Endothelial cell of umbilical vein (primary cell): Measurements from ENCODE around the gene ETF1. TPM values are rescaled to one million over a fixed set of nuclear protein-coding genes. Genes with fewer than 3 reads are reported as not detected.

Experiments used
- BruUV-seq: library from RNA; stranded (reverse); fragments of 400-500 nt; replicated peaks from 2 replicates; lab custom pipeline; 2021; lab: Mats Ljungman, UMichigan
- CTCF ChIA-PET: fragments of 300-600, 350-600 bp; sonication (Branson Sonifier 250); formaldehyde crosslinking; loops from one replicate; lab custom pipeline; 2021; ENCODE audit warnings: antibody characterized with exemption, inconsistent platforms; lab: Charles Lee
- POLR2A ChIA-PET: fragments of 300-600, 350-600 bp; sonication (Branson Sonifier 250); formaldehyde crosslinking; loops from one replicate; lab custom pipeline; 2021; ENCODE audit warnings: antibody characterized with exemption, inconsistent platforms; lab: Charles Lee
- DNase-seq: peaks from one replicate; pipeline ENCODE4 v3.0.0-alpha.2; 2011; ENCODE audit warnings: low read depth, low spot score
- FAIRE-seq: peaks from 2 replicates; lab custom pipeline; 2011; peaks lifted over from hg19 to GRCh38; lab: Jason Lieb, UNC
- H2AFZ ChIP-seq: 2 replicates; pipeline ENCODE4 v1.6.0; 2012; ENCODE audit warnings: low read depth, low read length, control low read depth, inconsistent platforms
- H3K27ac ChIP-seq: 2 replicates; pipeline ENCODE4 v1.5.1; 2011; ENCODE audit warnings: low read depth, mild to moderate bottlenecking, control low read depth, low read length, moderate library complexity; ENCODE audit not compliant: insufficient read depth
- H3K27me3 ChIP-seq, 2 experiments: 2 replicates each; pipeline versions ENCODE4 v1.6.0 to v1.6.1; 2011; ENCODE audit warnings: low read length in 2 of 2, mixed read lengths in 1 of 2; ENCODE audit not compliant: control insufficient read depth in 2 of 2, insufficient read depth in 2 of 2
- H3K36me3 ChIP-seq, 2 experiments: 2 replicates in 1 of 2; 3 replicates in 1 of 2; pipeline ENCODE4 v1.5.1; 2011; ENCODE audit warnings: low read length in 2 of 2, mild to moderate bottlenecking in 1 of 2, moderate library complexity in 1 of 2; ENCODE audit not compliant: control insufficient read depth in 2 of 2, insufficient read depth in 2 of 2; ENCODE audit errors: extremely low read depth in 1 of 2
- H3K4me1 ChIP-seq: 3 replicates; pipeline ENCODE4 v1.5.1; 2011; ENCODE audit warnings: mild to moderate bottlenecking, low read length; ENCODE audit not compliant: control insufficient read depth, insufficient read depth; ENCODE audit errors: extremely low read depth
- H3K4me2 ChIP-seq: 2 replicates; pipeline ENCODE4 v1.6.1; 2011; ENCODE audit warnings: low read length, control low read depth, mixed read lengths; ENCODE audit not compliant: insufficient read depth
- H3K4me3 ChIP-seq, 3 experiments: fragments of 200-600 bp in 1 of 3; sonication (generic), shearing (Covaris generic) in 1 of 3; replicated peaks in 1 of 3; 2 replicates each; pipeline ENCODE4 v1.5.1; 2011 to 2016; ENCODE audit warnings: control low read depth in 3 of 3, low read length in 3 of 3, mild to moderate bottlenecking in 2 of 3, inconsistent platforms in 1 of 3, low read depth in 1 of 3, moderate library complexity in 1 of 3; ENCODE audit not compliant: insufficient read depth in 1 of 3
- H3K79me2 ChIP-seq: 2 replicates; pipeline ENCODE4 v1.6.0; 2012; ENCODE audit warnings: low read length, inconsistent platforms; ENCODE audit not compliant: control insufficient read depth, insufficient read depth
- H3K9ac ChIP-seq: replicated peaks from 2 replicates; pipeline ENCODE3; 2011; ENCODE audit warnings: low read length, control low read depth; ENCODE audit not compliant: insufficient read depth; ENCODE audit errors: extremely low read depth
- H3K9me1 ChIP-seq: replicated peaks from 3 replicates; pipeline ENCODE4 v1.6.0; 2011; ENCODE audit warnings: mild to moderate bottlenecking, low read length; ENCODE audit not compliant: control insufficient read depth, insufficient read depth; ENCODE audit errors: extremely low read depth
- H3K9me3 ChIP-seq: replicated peaks from 2 replicates; pipeline ENCODE4 v1.5.1; 2012; ENCODE audit warnings: low read length, inconsistent platforms; ENCODE audit not compliant: control insufficient read depth, insufficient read depth
- H4K20me1 ChIP-seq: replicated peaks from 2 replicates; pipeline ENCODE3; 2011; ENCODE audit warnings: mild to moderate bottlenecking, low read length; ENCODE audit not compliant: control insufficient read depth, insufficient read depth; ENCODE audit errors: extremely low read depth
- CTCF ChIP-seq, 2 donors: IDR thresholded peaks; 1 replicate in 1 of 2; 2 replicates in 1 of 2; pipeline ENCODE4 v1.5.1; 2011; ENCODE audit warnings: low read length in 2 of 2, mild to moderate bottlenecking in 2 of 2, moderate library complexity in 2 of 2, control low read depth in 1 of 2, inconsistent platforms in 1 of 2, low read depth in 1 of 2; ENCODE audit not compliant: insufficient read depth in 1 of 2; ENCODE audit errors: extremely low read depth in 1 of 2
- EZH2 ChIP-seq: IDR thresholded peaks from 2 replicates; pipeline ENCODE4 v1.6.1; 2012; ENCODE audit warnings: borderline replicate concordance, low read depth, mild to moderate bottlenecking, moderate library complexity, low read length, inconsistent platforms; ENCODE audit not compliant: severe bottlenecking
- FOS ChIP-seq: IDR thresholded peaks from 2 replicates; pipeline ENCODE4 v1.6.1; 2011; ENCODE audit warnings: mild to moderate bottlenecking, low read length, moderate library complexity, borderline replicate concordance; ENCODE audit not compliant: insufficient read depth
- JUN ChIP-seq: IDR thresholded peaks from 2 replicates; pipeline ENCODE4 v1.6.1; 2011; ENCODE audit warnings: borderline replicate concordance, low read depth; ENCODE audit not compliant: insufficient read length, insufficient read depth
- MAX ChIP-seq: IDR thresholded peaks from 2 replicates; pipeline ENCODE4 v1.6.1; 2011; ENCODE audit not compliant: insufficient read depth, insufficient read length
- POLR2A ChIP-seq: IDR thresholded peaks from 2 replicates; pipeline ENCODE4 v1.6.1; 2012; ENCODE audit warnings: low read depth, mild to moderate bottlenecking, control low read depth, low read length
- POLR2AphosphoS5 ChIP-seq: IDR thresholded peaks from 2 replicates; pipeline ENCODE4 v1.6.1; 2012; ENCODE audit warnings: low read depth, mild to moderate bottlenecking, control low read depth, low read length, moderate library complexity; ENCODE audit not compliant: insufficient read depth
- dilution Hi-C: fragments of 300-500 bp; cut with MboI; formaldehyde crosslinking; loops from one replicate; pipeline ENCODE4 v1.15.0; 2019; ENCODE audit warnings: low sequenced_read_pairs; ENCODE audit not compliant: extremely low pct_ligation_motif_present
- intact Hi-C: fragments of 100-400 bp; cut with micrococcal nuclease; formaldehyde crosslinking; loops from one replicate; pipeline ENCODE4 v1.10.0; 2022
- polyA plus RNA-seq, 4 experiments: library from polyadenylated mRNA; depleted of rRNA in 3 of 4; stranded (reverse) in 3 of 4; unstranded in 1 of 4; fragments of >200 nt; gene quantifications; 2 replicates each; pipeline versions ENCODE4 v1.2.1 to v1.2.3, GENCODE V29; 2011 to 2012; ENCODE audit warnings: missing spikeins in 1 of 4
- total RNA-seq: library from RNA; stranded (reverse); gene quantifications from 2 replicates; pipeline ENCODE4 v1.2.3, GENCODE V29; 2021

ETF1 gene
- total and polyA plus RNA-seq, 2 donors (not counting 3 experiments of a cell fraction or from before 2014, with no cell fraction given) = 32.9 to 114 TPM

GRCh38 chr5:138504799-138505198, 38.2 kb downstream of the ETF1 start:
- no peak overlapping the region for H3K9ac ChIP-seq
- POLR2A ChIA-PET = interaction anchor here (1.6 kb wide), 1 partner anchor 39 kb away, joined by 5 read pairs; no protein-coding TSS in a partner anchor
- intact Hi-C loops (loop anchor here (5.0 kb wide), 1 partner anchor 152 kb away; the partner anchor contains the start of gene KDM3B), dilution Hi-C loops (no loop called here)
- no peak for FAIRE-seq
- BruUV-seq = no TSS peak
- H3K4me2 ChIP-seq = no peak overlapping the region
- H3K4me1 ChIP-seq = no peaks in the 10 kb centered on the region
- no peak overlapping the region for H3K27ac ChIP-seq
- H3K36me3 ChIP-seq = peaks cover 7 to 11% of the 10 kb centered on the region in 2 experiments
- DNase-seq = peak; percentile 14
- CTCF ChIA-PET = interaction anchor here (1.2 to 4.1 kb wide), 10 partner anchors 9 to 757 kb away, joined by 6 to 207 read pairs (median 18); partner anchors contain the start of genes BRD8, EGR1, KIF20A and REEP2
- H4K20me1 ChIP-seq = no peaks in the 10 kb centered on the region
- no peaks in the 10 kb centered on the region for H3K27me3 ChIP-seq
- no peaks in the 10 kb centered on the region for H3K9me3 ChIP-seq
- no peak overlapping the region for H3K4me3 ChIP-seq
- no peak for TF ChIP-seq CTCF (IDR thresholded peaks at IDR 0.05; ENCODE audit: extremely low read depth in 1 of 2, insufficient read depth in 1 of 2, low read depth in 1 of 2, low read length in 2 of 2)
- no peak overlapping the region for H2AFZ ChIP-seq
- H3K79me2 ChIP-seq = no peaks in the 10 kb centered on the region
- no peaks in the 10 kb centered on the region for H3K9me1 ChIP-seq

DNA sequence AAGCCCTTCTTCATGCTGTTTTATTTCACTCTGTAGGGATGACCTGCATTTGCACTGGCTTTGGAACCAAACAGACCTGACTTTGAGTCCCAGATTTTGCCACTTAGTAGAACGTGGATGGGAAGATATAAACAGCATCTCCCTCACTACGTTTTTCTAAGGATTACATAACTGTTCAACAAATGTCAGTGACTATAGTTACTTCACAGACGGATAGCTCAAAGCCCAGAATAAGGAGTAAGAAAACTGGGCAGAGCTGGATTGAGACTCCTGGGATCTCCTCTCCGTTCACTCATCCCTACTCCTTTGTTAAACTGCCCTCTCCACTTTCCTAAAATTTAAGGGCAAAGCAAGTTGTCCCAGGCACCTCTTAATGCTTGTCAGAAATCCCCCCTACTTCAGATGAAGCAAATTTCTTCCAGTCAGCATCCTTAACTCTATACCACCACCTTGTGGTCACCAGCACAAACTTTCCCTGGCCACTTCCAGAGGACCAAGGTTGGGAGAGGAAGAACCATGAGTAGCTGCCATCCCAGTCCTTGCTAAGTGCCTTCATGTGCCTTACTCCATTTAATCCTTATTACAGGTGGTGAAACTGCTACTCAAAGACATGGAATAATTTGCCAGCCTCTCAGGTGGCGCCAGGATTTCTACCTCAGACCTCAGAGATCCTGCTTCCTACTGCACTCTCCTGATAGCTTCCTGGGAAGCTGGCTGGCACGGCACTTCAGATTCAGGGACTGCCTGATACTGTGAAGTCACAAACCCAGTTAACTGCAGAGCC, 39.4 kb downstream of the ETF1 start:
- BruUV-seq = no TSS peak
- H3K27me3 ChIP-seq = no peaks in the 10 kb centered on the region
- no peaks in the 10 kb centered on the region for H3K9me1 ChIP-seq
- DNase-seq (peak; percentile 66), FAIRE-seq (peak; percentile 88)
- no peaks in the 10 kb centered on the region for H3K4me1 ChIP-seq
- peaks cover 2 to 6% of the 10 kb centered on the region in 2 experiments for H3K36me3 ChIP-seq
- intact Hi-C loops (loop anchor here (1.0 to 5.0 kb wide), 4 partner anchors 39 to 323 kb away; partner anchors contain the start of gene KDM3B), dilution Hi-C loops (no loop called here)
- no peak overlapping the region for H3K27ac ChIP-seq
- H2AFZ ChIP-seq = no peak overlapping the region
- no peaks in the 10 kb centered on the region for H3K9me3 ChIP-seq
- no peak overlapping the region for H3K9ac ChIP-seq
- H4K20me1 ChIP-seq = no peaks in the 10 kb centered on the region
- H3K4me2 ChIP-seq = no peak overlapping the region
- ChIA-PET POLR2A (interaction anchor here (1.6 kb wide), 1 partner anchor 37 kb away, joined by 5 read pairs; no protein-coding TSS in a partner anchor), CTCF (interaction anchor here (0.6 to 4.1 kb wide), 31 partner anchors 10 to 759 kb away, joined by 3 to 207 read pairs (median 6); partner anchors contain the start of genes BRD8, EGR1, ETF1 and KIF20A)
- H3K4me3 ChIP-seq = no peak overlapping the region
- no peaks in the 10 kb centered on the region for H3K79me2 ChIP-seq
- TF ChIP-seq FOS (no peak), EZH2 (no peak), JUN (no peak), MAX (no peak), POLR2AphosphoS5 (no peak), CTCF (IDR thresholded peaks at IDR 0.05; ENCODE audit: extremely low read depth in 1 of 2, insufficient read depth in 1 of 2, low read depth in 1 of 2, low read length in 2 of 2) (peak; percentile 71 to 83), POLR2A (no peak)
